ENCODE measurements around the gene SMYD3.

Gene SMYD3

GRCh38 chr1:246383791-246384190 lies 123.3 kb downstream of the SMYD3 start:
- no peak overlapping the region for H3K4me2 ChIP-seq
- H3K27me3 ChIP-seq (ENCODE audit: insufficient read depth, low read depth), result no peaks in the 10 kb centered on the region
- no peaks in the 10 kb centered on the region for H3K79me2 ChIP-seq (ENCODE audit: insufficient read depth, low read depth)
- no peak overlapping the region for H2AFZ ChIP-seq (ENCODE audit: low read depth)
- H3K4me3 ChIP-seq (IDR thresholded peaks at IDR 0.05; ENCODE audit: insufficient read depth, low read depth, low read length), result no peak overlapping the region
- no peaks in the 10 kb centered on the region for H3K4me1 ChIP-seq (ENCODE audit: low read depth, poor library complexity, severe bottlenecking)
- no peak overlapping the region for H3K27ac ChIP-seq
- no peak for TF ChIP-seq CTCF (conservative IDR thresholded peaks at IDR 0.05; ENCODE audit: low read depth, low read length)
- no peak overlapping the region for H3K9ac ChIP-seq
- H3K36me3 ChIP-seq (ENCODE audit: insufficient read depth), result no peaks in the 10 kb centered on the region
- H4K20me1 ChIP-seq (ENCODE audit: insufficient read depth), result no peaks in the 10 kb centered on the region

- Histone ChIP-seq H3K4me2 (no peak overlapping the region), H3K27me3 (ENCODE audit: insufficient read depth, low read depth) (no peaks in the 10 kb centered on the region), H3K79me2 (ENCODE audit: insufficient read depth, low read depth) (no peaks in the 10 kb centered on the region), H3K4me1 (ENCODE audit: low read depth, poor library complexity, severe bottlenecking) (no peaks in the 10 kb centered on the region), H3K27ac (no peak overlapping the region), H3K36me3 (ENCODE audit: insufficient read depth) (no peaks in the 10 kb centered on the region), H4K20me1 (ENCODE audit: insufficient read depth) (no peaks in the 10 kb centered on the region), H2AFZ (ENCODE audit: low read depth) (no peak overlapping the region), H3K4me3 (IDR thresholded peaks at IDR 0.05; ENCODE audit: insufficient read depth, low read depth, low read length) (no peak overlapping the region), H3K9ac (no peak overlapping the region)
- no peak for TF ChIP-seq CTCF (conservative IDR thresholded peaks at IDR 0.05; ENCODE audit: low read depth, low read length)
Observed at GRCh38 chr1:246383239-246383589, 123.9 kb downstream of the SMYD3 start.

- Histone ChIP-seq H3K4me1 (ENCODE audit: low read depth, poor library complexity, severe bottlenecking) (no peaks in the 10 kb centered on the region), H2AFZ (ENCODE audit: low read depth) (no peak overlapping the region), H3K9ac (no peak overlapping the region), H3K27me3 (ENCODE audit: insufficient read depth, low read depth) (no peaks in the 10 kb centered on the region), H3K27ac (no peak overlapping the region), H3K36me3 (ENCODE audit: insufficient read depth) (no peaks in the 10 kb centered on the region), H4K20me1 (ENCODE audit: insufficient read depth) (no peaks in the 10 kb centered on the region), H3K4me3 (IDR thresholded peaks at IDR 0.05; ENCODE audit: insufficient read depth, low read depth, low read length) (no peak overlapping the region), H3K4me2 (no peak overlapping the region), H3K79me2 (ENCODE audit: insufficient read depth, low read depth) (no peaks in the 10 kb centered on the region)
- no peak for TF ChIP-seq CTCF (conservative IDR thresholded peaks at IDR 0.05; ENCODE audit: low read depth, low read length)
Observed at GRCh38 chr1:246382589-246383238, 124.4 kb downstream of the SMYD3 start.

- Histone ChIP-seq H3K4me2 (no peak overlapping the region), H2AFZ (ENCODE audit: low read depth) (no peak overlapping the region), H3K36me3 (ENCODE audit: insufficient read depth) (no peaks in the 10 kb centered on the region), H4K20me1 (ENCODE audit: insufficient read depth) (no peaks in the 10 kb centered on the region), H3K27me3 (ENCODE audit: insufficient read depth, low read depth) (no peaks in the 10 kb centered on the region), H3K4me3 (IDR thresholded peaks at IDR 0.05; ENCODE audit: insufficient read depth, low read depth, low read length) (no peak overlapping the region), H3K4me1 (ENCODE audit: low read depth, poor library complexity, severe bottlenecking) (no peaks in the 10 kb centered on the region), H3K27ac (no peak overlapping the region), H3K79me2 (ENCODE audit: insufficient read depth, low read depth) (no peaks in the 10 kb centered on the region), H3K9ac (no peak overlapping the region)
- TF ChIP-seq CTCF (conservative IDR thresholded peaks at IDR 0.05; ENCODE audit: low read depth, low read length), result no peak
Observed at GRCh38 chr1:246381452-246381851, 125.6 kb downstream of the SMYD3 start.
